Stomach (tissue), 4 donors: ENCODE measurements around the gene CAPZB.

ENCODE experiments used
- EP300 ChIP-seq: sonication (generic); formaldehyde crosslinking; IDR thresholded peaks from one replicate; pipeline ENCODE4 v1.6.1; 2017; ENCODE audit warnings: antibody characterized with exemption
- POLR2A ChIP-seq, 4 donors: fragments of 450-650 bp; IDR thresholded peaks; one replicate each; pipeline ENCODE4 v1.6.1; 2016; ENCODE audit warnings: antibody characterized with exemption in 4 of 4, control low read depth in 2 of 4, mild to moderate bottlenecking in 1 of 4, moderate library complexity in 1 of 4
- TF ChIP-seq, protein P1 (sequence below), 7 experiments: fragments of 450-650 bp in 4 of 7; fragments of 200-600 bp in 3 of 7; sonication (generic) in 3 of 7; IDR thresholded peaks; one replicate each; pipeline ENCODE4 v1.5.1; 2016 to 2019; ENCODE audit warnings: antibody characterized with exemption in 7 of 7, control low read depth in 2 of 7, mild to moderate bottlenecking in 1 of 7

GRCh38 chr1:19460535-19461219 is 24.7 kb downstream of the CAPZB start:
- TF ChIP-seq, protein P1, sequence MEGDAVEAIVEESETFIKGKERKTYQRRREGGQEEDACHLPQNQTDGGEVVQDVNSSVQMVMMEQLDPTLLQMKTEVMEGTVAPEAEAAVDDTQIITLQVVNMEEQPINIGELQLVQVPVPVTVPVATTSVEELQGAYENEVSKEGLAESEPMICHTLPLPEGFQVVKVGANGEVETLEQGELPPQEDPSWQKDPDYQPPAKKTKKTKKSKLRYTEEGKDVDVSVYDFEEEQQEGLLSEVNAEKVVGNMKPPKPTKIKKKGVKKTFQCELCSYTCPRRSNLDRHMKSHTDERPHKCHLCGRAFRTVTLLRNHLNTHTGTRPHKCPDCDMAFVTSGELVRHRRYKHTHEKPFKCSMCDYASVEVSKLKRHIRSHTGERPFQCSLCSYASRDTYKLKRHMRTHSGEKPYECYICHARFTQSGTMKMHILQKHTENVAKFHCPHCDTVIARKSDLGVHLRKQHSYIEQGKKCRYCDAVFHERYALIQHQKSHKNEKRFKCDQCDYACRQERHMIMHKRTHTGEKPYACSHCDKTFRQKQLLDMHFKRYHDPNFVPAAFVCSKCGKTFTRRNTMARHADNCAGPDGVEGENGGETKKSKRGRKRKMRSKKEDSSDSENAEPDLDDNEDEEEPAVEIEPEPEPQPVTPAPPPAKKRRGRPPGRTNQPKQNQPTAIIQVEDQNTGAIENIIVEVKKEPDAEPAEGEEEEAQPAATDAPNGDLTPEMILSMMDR (IDR thresholded peaks at IDR 0.05), result no peak
- no peak for TF ChIP-seq EP300
- no peak for TF ChIP-seq POLR2A (IDR thresholded peaks at IDR 0.05)
